Stimulated activated naive CD4-positive, alpha-beta T cell (primary cell): ENCODE results near the gene NR4A3.
"Not testable (repeated sequence)": the region's sequence is repeated elsewhere in the genome, so short reads cannot be mapped to it uniquely, and the experiment has no call there.

Experiments used
- DNase-seq, 6 experiments: peaks; one replicate each; lab custom pipeline; 2025; lab: John Stamatoyannopoulos, UW

NR4A3 gene

GRCh38 chr9:99821396-99822108 lies at the start of gene NR4A3:
NR4A3 (plus strand) TSS chr9:99821885; CDS start chr9:99828043, 6,158 bp downstream.
- DNase-seq = peak; percentile 86 to 89 (median 87)

- DNase-seq = no peak
These were observed 48.1 kb upstream of the NR4A3 start for GRCh38 chr9:99773468-99774138.

- DNase-seq = no peak
These were observed 43.4 kb upstream of the NR4A3 start for GRCh38 chr9:99778308-99778707.

- no peak for DNase-seq
These were observed 42.8 kb upstream of the NR4A3 start for GRCh38 chr9:99778836-99779235.

DNA sequence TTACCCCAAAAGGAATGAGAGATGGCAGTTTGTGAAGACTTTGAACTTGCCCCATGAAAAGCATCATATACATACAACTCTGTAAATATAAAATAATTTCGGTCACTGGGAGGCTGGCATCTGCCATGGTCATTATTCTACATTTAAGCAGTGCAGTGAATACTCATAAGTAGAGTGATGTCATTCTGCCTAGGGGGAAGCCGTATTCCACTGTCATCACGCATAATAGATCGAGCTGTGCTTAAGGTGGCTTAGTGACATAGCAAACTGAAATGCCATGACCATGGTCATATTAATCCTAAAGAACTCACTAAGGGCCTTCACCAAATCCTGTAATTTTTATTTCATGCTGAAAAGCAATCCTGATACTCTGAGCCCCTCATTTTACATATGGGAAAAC lies 42.4 kb upstream of the NR4A3 start:
- DNase-seq = no peak

GRCh38 chr9:99782349-99782748 lies 39.3 kb upstream of the NR4A3 start:
- not testable (repeated sequence) for DNase-seq

- no peak for DNase-seq
These were observed 38.5 kb upstream of the NR4A3 start for GRCh38 chr9:99782962-99783718.

GRCh38 chr9:99783799-99784198 lies 37.9 kb upstream of the NR4A3 start:
- DNase-seq = no peak

GRCh38 chr9:99785010-99785590 lies 36.6 kb upstream of the NR4A3 start:
- no peak for DNase-seq

DNA sequence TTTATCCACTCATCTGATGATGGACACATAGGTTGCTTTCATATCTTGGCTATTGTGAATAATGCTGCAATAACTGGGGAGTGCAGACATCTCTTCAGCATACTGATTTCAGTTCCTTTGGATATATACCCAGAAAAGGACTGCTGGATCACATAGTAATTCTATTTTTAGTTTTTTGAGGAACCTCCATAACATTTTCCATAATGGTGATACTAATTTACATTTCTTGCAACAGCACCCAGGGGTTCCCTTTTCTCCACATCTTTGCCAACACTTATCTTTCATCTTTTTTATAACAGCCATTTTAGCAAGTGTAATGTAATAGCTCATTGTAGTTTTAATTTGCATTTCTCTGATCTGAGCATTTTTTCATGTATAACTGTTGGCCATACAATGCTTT lies 34.1 kb upstream of the NR4A3 start:
- DNase-seq = no peak

DNA sequence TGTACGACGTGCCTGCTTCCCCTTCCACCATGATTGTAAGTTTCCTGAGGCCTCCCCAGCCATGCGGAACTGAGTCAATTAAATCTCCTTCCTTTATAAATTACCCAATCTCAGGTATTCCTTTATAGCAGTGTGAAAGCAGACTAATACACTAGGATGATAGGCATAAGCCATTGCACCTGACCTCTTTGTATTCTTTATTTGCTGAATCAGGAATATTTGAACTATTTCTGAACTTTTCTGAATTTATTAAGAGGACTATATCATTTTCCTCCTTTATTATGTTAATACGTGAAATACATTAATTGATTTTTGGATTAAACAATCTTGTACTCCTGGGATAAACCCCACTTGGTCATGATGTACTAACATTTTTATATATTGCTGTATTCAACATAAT lies 28.2 kb upstream of the NR4A3 start:
- DNase-seq = no peak

DNA sequence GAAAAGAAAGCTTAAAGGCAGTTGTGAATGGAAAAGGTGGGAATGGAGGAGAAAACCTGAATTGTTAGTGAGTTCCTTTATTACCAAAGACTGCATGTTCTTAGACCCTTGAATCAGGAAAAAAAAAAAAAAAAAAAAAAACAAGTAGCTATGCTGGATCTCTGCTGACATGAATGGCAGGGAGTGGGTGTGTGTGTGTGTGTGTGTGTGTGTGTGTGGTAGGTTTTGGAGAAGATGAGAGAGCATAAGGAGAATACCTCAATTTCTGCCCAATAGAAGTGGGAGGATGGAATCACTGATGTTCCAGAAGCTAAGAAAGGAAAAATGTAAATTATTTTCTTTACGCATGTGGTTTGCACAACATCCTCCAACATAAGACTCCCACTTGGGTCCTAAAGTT lies 25.5 kb upstream of the NR4A3 start:
- DNase-seq = no peak

DNA sequence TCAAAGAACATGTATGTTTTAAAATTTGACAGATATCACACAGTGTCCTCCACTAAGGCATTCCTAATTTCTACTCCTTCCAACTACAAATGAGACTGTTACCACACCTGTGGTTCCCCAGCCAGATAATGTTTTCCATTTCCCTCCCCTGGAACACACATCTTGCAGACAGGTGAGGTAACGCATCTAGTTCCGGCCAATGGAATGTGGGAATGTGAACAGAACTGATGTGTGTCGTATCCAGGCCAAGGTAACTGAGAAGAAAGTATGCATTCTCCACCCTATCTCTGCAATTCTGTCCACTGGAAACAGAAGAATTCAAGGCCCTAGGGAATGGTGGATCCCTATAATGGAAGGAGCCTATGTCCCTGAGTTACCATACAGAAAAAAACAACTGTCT lies 19.9 kb upstream of the NR4A3 start:
- DNase-seq = no peak

DNA sequence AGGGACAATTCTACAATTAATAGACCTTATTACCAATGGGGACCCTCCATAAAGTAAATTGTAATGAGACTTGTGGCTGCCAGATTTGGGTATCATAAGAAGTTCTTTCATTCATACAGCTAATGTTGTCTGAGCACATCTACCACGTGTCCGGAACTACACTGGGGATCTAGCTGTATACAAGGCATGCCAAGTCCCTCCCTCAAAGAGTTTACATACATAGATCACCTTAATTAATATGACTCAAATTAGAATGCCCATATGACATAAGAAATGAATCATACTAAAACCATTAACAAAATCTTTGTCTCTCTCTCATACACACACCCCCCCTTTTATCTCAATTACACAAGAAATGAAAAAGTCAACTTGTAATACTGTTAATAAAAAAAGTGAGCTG lies 18.0 kb upstream of the NR4A3 start:
- DNase-seq = no peak

GRCh38 chr9:99807276-99807852 lies 14.3 kb upstream of the NR4A3 start:
- DNase-seq = peak; percentile 30 to 75 (median 48)

DNA sequence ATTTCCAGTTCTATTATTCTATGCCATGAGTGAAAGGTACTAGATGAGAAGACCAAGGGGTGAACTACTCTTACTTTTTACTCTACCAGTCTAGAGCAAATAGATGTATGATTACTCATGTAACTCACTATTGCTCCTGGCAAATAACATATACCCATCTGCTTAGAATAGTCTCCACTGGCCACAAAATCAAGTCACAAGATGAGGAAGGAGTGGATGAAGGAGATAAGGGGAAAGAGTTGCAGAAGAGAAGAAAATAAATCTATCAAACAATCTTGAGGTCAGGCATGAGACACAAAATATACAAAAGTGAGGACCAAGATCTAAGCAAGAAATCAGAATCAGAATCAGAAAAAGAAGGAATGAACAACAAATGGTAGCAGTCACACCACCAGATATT lies 13.7 kb upstream of the NR4A3 start:
- DNase-seq = no peak

DNA sequence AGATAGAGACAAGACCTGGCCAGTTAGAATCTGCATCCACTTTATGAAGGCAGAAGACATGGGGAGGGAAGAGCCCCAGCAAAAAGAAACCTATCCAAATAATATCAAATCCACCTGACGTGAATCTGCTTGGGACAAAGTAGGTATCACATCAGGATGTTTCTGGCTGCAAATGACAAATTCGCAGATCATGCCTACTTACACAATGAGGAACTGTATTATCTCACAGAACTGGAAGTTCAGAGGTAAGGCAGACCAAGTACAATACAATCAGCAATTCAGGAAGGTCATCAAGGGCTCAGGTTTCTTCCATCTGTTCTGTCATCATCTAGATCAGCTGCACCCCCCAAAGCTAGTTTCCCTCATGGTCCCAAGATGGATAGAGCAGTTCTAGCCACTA lies 13.2 kb upstream of the NR4A3 start:
- DNase-seq = no peak

- no peak for DNase-seq
These were observed 11.9 kb upstream of the NR4A3 start for GRCh38 chr9:99809586-99810319.

GRCh38 chr9:99811172-99811571 lies 10.5 kb upstream of the NR4A3 start:
- DNase-seq = no peak

- no peak for DNase-seq
These were observed 9.9 kb upstream of the NR4A3 start for GRCh38 chr9:99811598-99812383.

DNA sequence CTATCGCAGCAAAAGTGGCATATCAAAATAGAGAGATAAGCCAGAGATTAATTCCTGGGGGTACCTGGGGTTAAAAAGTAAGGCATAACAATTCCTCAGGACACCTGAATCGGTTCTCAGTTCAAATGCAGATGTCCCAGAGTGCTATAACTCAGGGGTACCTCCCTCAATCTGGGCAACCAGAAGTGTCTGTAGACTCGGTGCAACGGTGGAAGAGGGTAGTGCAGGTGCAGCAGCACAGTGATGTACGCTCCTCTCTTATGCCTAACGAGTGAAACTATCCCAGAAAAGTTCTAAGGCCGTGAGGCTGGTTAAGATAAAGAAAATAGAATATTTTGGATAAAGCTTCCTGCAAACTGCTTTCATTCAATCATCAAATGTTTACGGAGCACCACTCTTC lies 7.9 kb upstream of the NR4A3 start:
- DNase-seq = no peak
